Stimulated activated CD8-positive, alpha-beta memory T cell treated with anti-CD3 and anti-CD28 coated beads, Interleukin-7, amount 100 ng/mL, for 1 hour (primary cell): ENCODE measurements around the gene MRPL27.
A peak's percentile ranks its signal among the peaks of the same experiment; 100 is the strongest.
"Not testable (repeated sequence)": the region's sequence is repeated elsewhere in the genome, so short reads cannot be mapped to it uniquely, and the experiment has no call there.

Experiments used
- DNase-seq, 2 donors: peaks; one replicate each; pipeline ENCODE4 v3.0.0-alpha.2; 2020; ENCODE audit warnings: low read depth in 2 of 2

MRPL27 gene

GRCh38 chr17:50372758-50373556, at the start of gene MRPL27, which contains the start of gene EME1:
Gene MRPL27 (minus strand): TSS chr17:50373184. CDS start chr17:50373170, 14 bp downstream.
Gene EME1 (plus strand): TSS chr17:50373229. CDS start chr17:50375209, 1,980 bp downstream.
- DNase-seq, result peak; percentile 62 to 65

GRCh38 chr17:50422738-50423137, 49.8 kb upstream of the MRPL27 start:
- no peak for DNase-seq

- DNase-seq, result no peak
These were observed 48.5 kb upstream of the MRPL27 start for GRCh38 chr17:50421308-50422051.

GRCh38 chr17:50420419-50421112, 47.6 kb upstream of the MRPL27 start:
- no peak for DNase-seq

GRCh38 chr17:50419577-50419976, 46.6 kb upstream of the MRPL27 start:
- DNase-seq, result not testable (repeated sequence)

- no peak for DNase-seq
These were observed 41.8 kb upstream of the MRPL27 start for GRCh38 chr17:50414808-50415207.

GRCh38 chr17:50412188-50412732, 39.3 kb upstream of the MRPL27 start:
- no peak for DNase-seq

GRCh38 chr17:50407921-50408320, 34.9 kb upstream of the MRPL27 start:
- DNase-seq, result no peak

- no peak for DNase-seq
These were observed 33.6 kb upstream of the MRPL27 start for GRCh38 chr17:50406578-50406977.

GRCh38 chr17:50405351-50405750, 32.4 kb upstream of the MRPL27 start:
- DNase-seq, result not testable (repeated sequence)

- not testable (repeated sequence) for DNase-seq
These were observed 26.6 kb upstream of the MRPL27 start for GRCh38 chr17:50399591-50399990.

GRCh38 chr17:50398672-50399071, 25.7 kb upstream of the MRPL27 start:
- DNase-seq, result not testable (repeated sequence)

GRCh38 chr17:50397919-50398285, 24.9 kb upstream of the MRPL27 start:
- DNase-seq, result no peak

- DNase-seq, result peak; percentile 86 to 91
These were observed 24.3 kb upstream of the MRPL27 start, which contains the start of gene LRRC59 for GRCh38 chr17:50397111-50397918. Gene LRRC59 (minus strand): TSS chr17:50397523. CDS start chr17:50397317, 206 bp downstream.

- DNase-seq, result no peak
These were observed 23.5 kb upstream of the MRPL27 start for GRCh38 chr17:50396261-50397110.

GRCh38 chr17:50394711-50395110, 21.7 kb upstream of the MRPL27 start:
- DNase-seq, result no peak

GRCh38 chr17:50393700-50394099, 20.7 kb upstream of the MRPL27 start:
- no peak for DNase-seq

GRCh38 chr17:50392621-50393020, 19.6 kb upstream of the MRPL27 start:
- DNase-seq, result no peak

- DNase-seq, result no peak
These were observed 16.6 kb upstream of the MRPL27 start for GRCh38 chr17:50389534-50389933.

GRCh38 chr17:50388728-50389127, 15.7 kb upstream of the MRPL27 start:
- no peak for DNase-seq
